HG03354 (cell line): Measurements from ENCODE around the gene MAGEB2.
"Not testable (repeated sequence)": the region's sequence is repeated elsewhere in the genome, so short reads cannot be mapped to it uniquely, and the experiment has no call there.

Experiments
- ATAC-seq: cut with Tn5 transposase; IDR thresholded peaks from one replicate; pipeline ENCODE4 v1.9.1; 2021; ENCODE audit warnings: mild to moderate bottlenecking; ENCODE audit not compliant: unreplicated experiment, poor library complexity, severe bottlenecking

The MAGEB2 gene

GRCh38 chrX:30215357-30215843 is at the start of gene MAGEB2:
MAGEB2 (plus strand) TSS chrX:30215563; CDS start chrX:30218581, 3,018 bp downstream.
- ATAC-seq, result no peak

DNA sequence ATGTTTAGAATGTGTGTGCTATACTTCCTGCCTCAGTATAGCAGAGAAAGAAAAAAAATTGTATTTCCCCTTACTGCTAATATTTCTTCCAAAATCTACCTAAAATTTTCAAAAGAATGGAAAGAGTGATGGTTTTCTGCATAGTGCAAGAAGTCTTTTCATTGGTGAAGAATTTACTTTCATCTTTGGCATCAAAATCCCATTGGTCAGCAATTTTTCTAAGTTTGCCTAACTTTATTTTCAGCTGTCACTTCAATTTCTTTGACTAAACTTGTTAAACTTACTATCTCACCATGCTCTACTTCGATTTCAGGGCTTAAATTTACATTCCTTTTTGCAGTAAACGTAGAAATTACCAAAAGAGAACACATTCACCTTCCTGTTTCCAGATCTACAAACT is 44.5 kb upstream of the MAGEB2 start:
- ATAC-seq, result no peak

DNA sequence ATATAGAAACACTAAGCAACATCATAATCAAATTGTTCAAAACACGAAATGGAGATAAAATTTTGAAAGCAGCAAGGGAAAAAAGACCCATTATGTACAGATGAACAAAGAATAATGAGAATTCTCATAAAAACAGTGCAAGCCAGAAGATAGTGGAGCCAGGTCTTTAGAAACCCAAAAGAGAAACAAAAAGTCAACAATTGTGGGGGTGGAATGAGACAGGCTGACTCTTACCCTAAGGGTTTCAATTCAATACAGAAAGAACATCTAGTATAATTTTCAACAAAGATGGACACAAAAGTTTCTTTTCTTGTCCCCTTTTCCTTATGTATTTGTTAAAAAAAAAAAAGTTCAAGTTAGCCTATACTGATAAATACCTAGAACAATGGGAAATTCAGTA is 34.0 kb upstream of the MAGEB2 start:
- no peak for ATAC-seq

DNA sequence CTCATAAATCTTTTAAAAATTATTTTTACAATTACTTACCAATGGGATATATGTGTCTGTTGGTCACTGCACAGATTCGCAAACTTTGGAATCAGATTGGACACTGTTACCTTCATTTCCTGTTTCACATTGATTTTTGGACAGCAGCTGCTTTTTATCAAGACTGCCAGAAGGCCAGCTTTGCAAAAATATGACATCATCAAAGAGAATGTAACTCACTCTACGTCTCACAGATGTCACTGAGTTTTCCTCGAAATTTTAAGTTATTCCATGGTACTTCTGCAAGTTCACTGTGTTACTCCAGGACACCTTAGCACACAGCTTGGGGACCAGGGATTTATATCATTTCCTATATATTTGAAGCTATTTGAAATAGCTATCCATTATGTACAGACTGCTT is 31.8 kb upstream of the MAGEB2 start:
- no peak for ATAC-seq

- ATAC-seq, result no peak
Observed at GRCh38 chrX:30190426-30190825, 24.9 kb upstream of the MAGEB2 start.

GRCh38 chrX:30193910-30194309 is 21.5 kb upstream of the MAGEB2 start:
- not testable (repeated sequence) for ATAC-seq

GRCh38 chrX:30196322-30196721 is 19.0 kb upstream of the MAGEB2 start:
- ATAC-seq, result peak; percentile 57

DNA sequence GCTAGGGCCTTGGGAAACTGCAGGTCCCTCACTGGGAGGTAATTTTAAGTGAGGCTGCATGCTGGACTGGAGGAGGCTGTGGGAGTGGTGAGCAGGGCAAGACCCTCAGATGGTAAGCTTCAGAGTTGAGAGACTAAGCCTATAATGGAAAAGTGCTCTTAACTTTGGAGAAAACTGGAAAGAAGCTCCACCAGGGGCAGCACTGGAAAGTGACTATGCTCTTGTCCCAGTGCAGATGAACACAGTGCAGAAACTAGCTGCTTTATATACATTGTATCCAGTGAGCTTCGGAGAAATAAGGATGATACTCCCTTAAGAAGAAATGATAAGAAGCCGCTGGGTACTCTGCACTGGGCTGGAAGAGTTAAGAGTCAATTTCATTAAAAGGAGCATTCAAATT is 3.2 kb upstream of the MAGEB2 start:
- ATAC-seq, result no peak

DNA sequence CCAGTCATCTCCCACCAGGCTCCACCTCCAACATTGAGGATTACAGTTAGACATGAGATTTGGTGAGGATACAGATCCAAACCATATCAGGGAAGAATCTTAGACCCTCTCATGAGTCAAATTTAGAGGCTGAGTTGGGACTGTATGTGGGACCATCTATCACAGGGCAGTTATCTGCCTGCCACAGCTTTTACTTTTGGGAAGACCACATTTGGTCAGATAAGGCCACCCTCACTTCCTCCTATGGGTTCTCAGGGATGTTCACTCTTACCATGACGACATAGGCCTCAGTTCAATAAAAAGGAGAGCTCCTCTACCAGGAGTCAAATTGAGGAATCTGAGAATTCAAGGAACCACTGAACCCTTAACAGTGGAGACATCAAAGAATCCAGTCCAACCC is 2.1 kb downstream of the MAGEB2 start:
- no peak for ATAC-seq

DNA sequence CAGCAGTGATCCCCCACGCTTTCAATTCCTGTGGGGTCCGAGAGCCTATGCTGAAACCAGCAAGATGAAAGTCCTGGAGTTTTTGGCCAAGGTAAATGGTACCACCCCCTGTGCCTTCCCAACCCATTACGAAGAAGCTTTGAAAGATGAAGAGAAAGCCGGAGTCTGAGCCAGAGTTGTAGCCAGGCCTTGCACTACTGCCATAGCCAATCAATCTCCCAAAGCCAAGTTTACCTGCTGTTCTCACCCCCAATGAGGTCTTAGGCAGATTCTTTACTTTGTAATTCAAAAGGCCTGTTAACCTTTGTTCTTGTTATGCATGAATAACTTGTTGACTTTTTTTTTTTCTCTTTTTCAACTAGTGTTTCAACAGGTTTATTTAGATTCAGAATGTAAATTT is 4.0 kb downstream of the MAGEB2 start:
- ATAC-seq, result no peak

GRCh38 chrX:30220661-30221060 is 5.3 kb downstream of the MAGEB2 start:
- ATAC-seq, result no peak

GRCh38 chrX:30224536-30224935 is 9.2 kb downstream of the MAGEB2 start:
- ATAC-seq, result no peak

- no peak for ATAC-seq
Observed at GRCh38 chrX:30228526-30228925, 13.2 kb downstream of the MAGEB2 start.

DNA sequence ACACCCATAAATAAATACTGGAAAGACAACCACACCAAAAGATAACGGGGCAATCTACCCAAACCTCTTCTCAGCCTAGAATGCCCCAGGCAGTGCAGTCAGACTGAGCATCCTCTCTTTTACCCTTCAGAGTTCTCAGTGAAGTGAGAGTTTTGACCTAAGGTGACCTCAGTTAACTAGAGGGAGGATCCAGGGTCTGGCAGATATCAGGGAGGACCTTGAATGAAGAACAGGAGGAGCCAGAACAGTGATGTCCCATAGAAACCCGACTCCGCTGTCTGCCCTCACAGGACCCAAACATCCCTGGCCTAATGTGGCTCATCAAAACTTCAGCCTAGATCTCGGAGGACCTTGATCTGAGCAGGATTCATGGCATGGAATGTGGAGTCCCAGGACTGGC is 15.0 kb downstream of the MAGEB2 start, which contains the start of gene MAGEB3:
Gene MAGEB3, plus strand, starts transcription at position 263 of the 400 bp plus-strand sequence. CDS start 5,268 bp downstream, outside the sequence.
- no peak for ATAC-seq

DNA sequence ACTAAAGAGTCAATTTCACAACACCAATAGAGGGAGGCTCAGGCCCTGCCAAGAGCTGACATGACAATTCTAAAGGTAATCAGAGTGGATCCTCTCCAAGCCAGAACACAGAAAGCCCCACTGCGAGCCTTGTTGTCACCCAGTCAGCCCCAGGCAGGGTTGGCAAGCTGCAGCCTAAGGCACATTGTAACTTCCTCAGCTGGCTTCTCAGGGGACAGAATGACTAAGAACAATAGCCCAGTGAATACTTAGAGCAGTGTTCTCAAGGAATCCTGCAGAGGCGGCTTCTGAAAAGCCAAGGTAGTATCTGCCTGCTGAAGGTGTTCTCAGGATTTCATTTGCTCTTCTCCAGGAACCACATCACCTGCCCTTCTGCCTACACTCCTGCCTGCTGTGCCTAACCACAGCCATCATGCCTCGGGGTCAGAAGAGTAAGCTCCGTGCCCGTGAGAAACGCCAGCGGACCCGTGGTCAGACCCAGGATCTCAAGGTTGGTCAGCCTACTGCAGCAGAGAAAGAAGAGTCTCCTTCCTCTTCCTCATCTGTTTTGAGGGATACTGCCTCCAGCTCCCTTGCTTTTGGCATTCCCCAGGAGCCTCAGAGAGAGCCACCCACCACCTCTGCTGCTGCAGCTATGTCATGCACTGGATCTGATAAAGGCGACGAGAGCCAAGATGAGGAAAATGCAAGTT is 26.5 kb downstream of the MAGEB2 start, which contains the start of gene MAGEB4:
Gene MAGEB4, plus strand, starts transcription at position 277 of the 692 bp plus-strand sequence. Its CDS starts 136 bp downstream, at position 413.
- no peak for ATAC-seq

DNA sequence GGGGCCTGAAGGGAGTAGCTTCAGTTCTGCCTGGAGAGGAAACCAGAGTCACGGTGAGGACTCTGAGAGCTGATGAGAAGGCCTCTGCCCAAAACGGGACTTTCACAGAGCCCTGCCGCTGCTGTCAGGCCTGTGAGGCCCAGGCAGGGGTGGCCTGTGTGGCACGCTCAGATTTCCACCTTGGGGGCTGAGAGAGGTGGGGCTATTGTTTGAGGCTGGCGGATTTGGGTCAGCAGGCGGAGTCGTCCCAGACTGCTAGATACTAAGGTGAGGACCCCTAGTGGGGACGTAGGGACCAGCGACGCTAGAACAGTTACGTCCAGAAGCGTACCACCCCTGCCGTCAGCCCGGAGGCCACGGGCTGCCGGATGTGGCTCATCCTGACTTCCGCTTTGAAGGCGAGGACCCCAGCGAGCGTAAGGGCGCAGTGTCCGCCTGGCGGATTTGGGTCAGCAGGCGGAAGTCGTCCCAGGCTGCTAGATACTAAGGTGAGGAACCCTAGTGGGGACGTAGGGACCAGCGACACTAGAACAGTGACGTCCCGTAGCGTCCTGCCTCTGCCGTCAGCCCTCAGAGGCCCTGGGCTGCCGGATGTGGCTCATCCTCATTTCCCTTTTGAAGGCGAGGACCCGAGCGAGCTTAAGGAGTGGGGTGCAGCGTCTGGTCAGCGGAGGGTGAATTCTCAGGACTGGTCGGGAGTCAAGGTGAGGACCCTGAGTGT is 31.6 kb downstream of the MAGEB2 start, which contains the start of gene MAGEB1:
Gene MAGEB1, plus strand, starts transcription at position 378 of the 721 bp plus-strand sequence. CDS start 3,348 bp downstream, outside the sequence.
- no peak for ATAC-seq

GRCh38 chrX:30248854-30249253 is 33.5 kb downstream of the MAGEB2 start:
- peak; percentile 69 for ATAC-seq

GRCh38 chrX:30253257-30253656 is 37.9 kb downstream of the MAGEB2 start:
- ATAC-seq, result peak; percentile 53

DNA sequence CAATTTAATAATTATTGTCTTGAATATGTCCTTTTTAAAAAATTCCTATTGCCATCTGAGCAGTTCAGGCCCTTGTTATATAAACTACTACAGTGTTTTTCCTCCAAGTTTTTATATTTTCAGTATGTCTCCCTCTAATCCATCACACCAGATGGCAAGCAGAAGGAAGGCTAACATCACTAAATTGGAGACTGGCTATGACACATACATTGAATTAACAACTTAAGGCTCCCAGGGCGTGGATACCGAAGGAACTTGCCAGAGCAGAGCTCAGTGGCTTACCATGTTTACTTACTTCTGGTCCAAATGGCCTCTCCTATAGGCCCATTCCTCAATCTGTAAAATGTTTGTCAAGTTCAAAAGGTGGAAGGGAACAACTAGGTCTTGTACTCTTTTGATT is 44.6 kb downstream of the MAGEB2 start:
- no peak for ATAC-seq

- no peak for ATAC-seq
Observed at GRCh38 chrX:30261012-30261411, 45.6 kb downstream of the MAGEB2 start.

DNA sequence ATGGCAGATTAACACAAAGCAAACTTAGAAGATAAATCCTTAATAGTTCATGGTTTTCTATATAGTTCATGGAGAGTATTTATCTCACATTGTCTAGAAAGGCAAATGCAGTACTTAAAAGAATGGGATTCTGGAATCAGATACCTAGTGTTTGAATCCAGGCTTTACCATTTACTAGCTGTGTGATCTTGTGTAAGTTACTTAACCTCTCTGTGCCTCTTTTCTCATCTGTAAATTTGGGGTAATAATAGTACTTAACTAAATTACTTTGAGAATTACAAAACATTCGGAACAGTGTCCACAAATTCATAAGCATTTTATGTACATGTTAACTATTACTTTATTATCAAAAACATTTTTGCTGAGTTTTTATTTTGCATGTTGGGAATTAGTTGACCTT is 47.4 kb downstream of the MAGEB2 start:
- ATAC-seq, result no peak
